HG03139 (cell line): ENCODE results near the gene OOEP.

Source experiments
- ATAC-seq: cut with Tn5 transposase; IDR thresholded peaks from one replicate; pipeline ENCODE4 v1.9.1; 2021; ENCODE audit not compliant: unreplicated experiment

The OOEP gene

GRCh38 chr6:73367761-73368355 lies 1.8 kb downstream of the OOEP start:
- ATAC-seq: no peak

GRCh38 chr6:73364549-73364948 lies 5.1 kb downstream of the OOEP start:
- no peak for ATAC-seq

GRCh38 chr6:73364121-73364520 lies 5.6 kb downstream of the OOEP start:
- no peak for ATAC-seq

GRCh38 chr6:73363537-73363875 lies 6.2 kb downstream of the OOEP start:
- no peak for ATAC-seq

GRCh38 chr6:73362869-73363536 lies 6.7 kb downstream of the OOEP start:
- no peak for ATAC-seq

- ATAC-seq: no peak
These were observed 7.3 kb downstream of the OOEP start, which contains the start of gene KHDC3L for GRCh38 chr6:73362358-73362757. Gene KHDC3L, plus strand, starts transcription at chr6:73362658. Its CDS starts 72 bp downstream, at chr6:73362730.

GRCh38 chr6:73353636-73354593 lies 15.8 kb downstream of the OOEP start, which contains the start of gene DPPA5:
Gene DPPA5, minus strand, starts transcription at chr6:73354276. Its CDS starts 51 bp downstream, at chr6:73354225.
- ATAC-seq: no peak

GRCh38 chr6:73349311-73349710 lies 20.4 kb downstream of the OOEP start:
- ATAC-seq: no peak

GRCh38 chr6:73348550-73349204 lies 21.0 kb downstream of the OOEP start:
- no peak for ATAC-seq

- no peak for ATAC-seq
These were observed 26.5 kb downstream of the OOEP start for GRCh38 chr6:73343164-73343563.

- ATAC-seq: no peak
These were observed 27.5 kb downstream of the OOEP start for GRCh38 chr6:73342174-73342573.

- no peak for ATAC-seq
These were observed 28.4 kb downstream of the OOEP start for GRCh38 chr6:73341335-73341734.

GRCh38 chr6:73340048-73340447 lies 29.6 kb downstream of the OOEP start:
- no peak for ATAC-seq

GRCh38 chr6:73339340-73339739 lies 30.4 kb downstream of the OOEP start:
- no peak for ATAC-seq

GRCh38 chr6:73329201-73329600 lies 40.5 kb downstream of the OOEP start:
- ATAC-seq: no peak

- ATAC-seq: no peak
These were observed 40.9 kb downstream of the OOEP start for GRCh38 chr6:73328790-73329189.

- ATAC-seq: no peak
These were observed 44.0 kb downstream of the OOEP start for GRCh38 chr6:73325656-73326055.

- no peak for ATAC-seq
These were observed 46.4 kb downstream of the OOEP start for GRCh38 chr6:73323323-73323722.
